ENCODE data around the gene PGM2L1.

DNA sequence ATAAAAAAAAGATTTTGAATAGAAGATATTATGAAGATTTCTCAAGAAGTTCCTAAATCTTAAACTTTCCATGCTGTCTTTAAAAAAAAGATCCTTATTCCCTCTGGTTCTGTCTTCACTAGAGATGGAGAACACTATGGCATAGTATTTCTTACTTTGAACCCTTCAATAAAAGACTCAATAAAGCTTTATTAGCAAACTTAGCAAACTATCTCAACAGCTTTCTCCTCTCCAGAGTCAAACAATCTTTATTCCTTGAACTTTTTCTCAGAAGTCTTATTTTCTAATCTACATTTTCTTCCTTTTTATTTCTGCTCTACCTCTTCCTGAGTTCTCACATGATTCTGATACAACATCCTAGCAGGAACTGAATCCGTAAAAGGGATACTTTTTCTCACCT, 65.0 kb downstream of the PGM2L1 start:
- TF ChIP-seq POLR2A (IDR thresholded peaks at IDR 0.05; ENCODE audit: low read length): no peak
- no peak for TF ChIP-seq GATA1 (IDR thresholded peaks at IDR 0.05; ENCODE audit: low read depth, low read length)

All from erythroblast (primary cell).